GM10248 (cell line): ENCODE data around the gene PSMB8.
"Not testable (repeated sequence)": the region's sequence is repeated elsewhere in the genome, so short reads cannot be mapped to it uniquely, and the experiment has no call there.

ENCODE experiments used
- CTCF ChIA-PET: fragments of 300-600 bp; sonication (Branson Sonifier 250); formaldehyde crosslinking; extraction: SDS; loops from one replicate; lab custom pipeline; 2021; ENCODE audit warnings: antibody characterized with exemption; lab: Yijun Ruan, JAX
- POLR2A ChIA-PET: fragments of 350-650 bp; sonication (Branson Sonifier 250); formaldehyde crosslinking; extraction: SDS; loops from one replicate; lab custom pipeline; 2020; ENCODE audit warnings: antibody characterized with exemption; lab: Yijun Ruan, JAX
- DNase-seq: peaks from one replicate; pipeline ENCODE4 v3.0.0; 2012; ENCODE audit errors: extremely low spot score
- TF ChIP-seq, protein P1 (sequence below): IDR thresholded peaks from 2 replicates; pipeline ENCODE4 v1.5.1; 2012; ENCODE audit warnings: mild to moderate bottlenecking, low read depth; ENCODE audit errors: extremely low read depth, missing control alignments, control extremely low read depth

The PSMB8 gene

DNA sequence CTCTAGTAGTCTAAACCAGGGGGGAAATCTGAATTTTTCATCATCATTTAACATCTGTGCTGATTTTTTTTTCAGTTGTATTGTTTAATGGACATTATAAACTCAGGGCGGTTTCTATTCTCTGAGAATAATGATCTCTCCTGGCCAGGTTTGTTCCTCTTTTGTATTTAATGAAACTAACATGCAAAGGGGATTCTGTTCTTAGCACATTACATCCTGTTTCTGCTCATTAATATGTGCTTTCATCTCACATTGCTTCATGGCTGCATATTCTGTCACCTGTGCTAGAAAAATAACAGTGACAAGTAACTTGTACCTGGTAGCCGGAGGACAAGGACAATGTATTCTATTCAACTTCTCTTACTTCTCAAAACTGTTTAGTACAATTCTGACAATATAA is 27.9 kb downstream of the PSMB8 start:
- CTCF ChIA-PET, result no interaction called here
- TF ChIP-seq, protein P1, sequence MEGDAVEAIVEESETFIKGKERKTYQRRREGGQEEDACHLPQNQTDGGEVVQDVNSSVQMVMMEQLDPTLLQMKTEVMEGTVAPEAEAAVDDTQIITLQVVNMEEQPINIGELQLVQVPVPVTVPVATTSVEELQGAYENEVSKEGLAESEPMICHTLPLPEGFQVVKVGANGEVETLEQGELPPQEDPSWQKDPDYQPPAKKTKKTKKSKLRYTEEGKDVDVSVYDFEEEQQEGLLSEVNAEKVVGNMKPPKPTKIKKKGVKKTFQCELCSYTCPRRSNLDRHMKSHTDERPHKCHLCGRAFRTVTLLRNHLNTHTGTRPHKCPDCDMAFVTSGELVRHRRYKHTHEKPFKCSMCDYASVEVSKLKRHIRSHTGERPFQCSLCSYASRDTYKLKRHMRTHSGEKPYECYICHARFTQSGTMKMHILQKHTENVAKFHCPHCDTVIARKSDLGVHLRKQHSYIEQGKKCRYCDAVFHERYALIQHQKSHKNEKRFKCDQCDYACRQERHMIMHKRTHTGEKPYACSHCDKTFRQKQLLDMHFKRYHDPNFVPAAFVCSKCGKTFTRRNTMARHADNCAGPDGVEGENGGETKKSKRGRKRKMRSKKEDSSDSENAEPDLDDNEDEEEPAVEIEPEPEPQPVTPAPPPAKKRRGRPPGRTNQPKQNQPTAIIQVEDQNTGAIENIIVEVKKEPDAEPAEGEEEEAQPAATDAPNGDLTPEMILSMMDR, result no peak
- POLR2A ChIA-PET, result interaction anchor here (1.0 kb wide), 1 partner anchor 23 kb away, joined by 3 read pairs; the partner anchor contains the start of gene TAP2
- DNase-seq, result peak; percentile 64

DNA sequence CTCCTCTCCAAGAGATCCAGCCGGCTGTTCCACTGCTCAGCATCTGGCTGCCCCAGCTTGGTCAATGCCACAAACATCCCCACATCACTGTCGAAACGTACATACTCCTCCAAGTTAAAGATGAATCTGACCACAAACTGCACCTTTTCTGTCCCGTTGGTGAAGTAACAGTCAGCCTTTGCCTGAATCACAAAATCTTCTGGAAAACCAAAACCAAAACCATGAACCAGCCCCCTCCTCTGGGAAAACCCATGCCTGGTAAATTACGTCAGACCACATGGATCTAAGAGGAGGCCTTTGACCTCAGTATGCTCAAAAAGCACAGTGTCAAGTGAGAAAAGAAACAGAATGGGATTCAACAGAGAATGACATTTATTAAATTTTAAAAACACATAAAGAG is 28.7 kb downstream of the PSMB8 start:
- CTCF ChIA-PET, result interaction anchor here (2.4 to 3.6 kb wide), 3 partner anchors 11 to 30 kb away, joined by 5 to 25 read pairs (median 7); partner anchors contain the start of gene TAP2
- TF ChIP-seq, protein P1, result no peak

DNA sequence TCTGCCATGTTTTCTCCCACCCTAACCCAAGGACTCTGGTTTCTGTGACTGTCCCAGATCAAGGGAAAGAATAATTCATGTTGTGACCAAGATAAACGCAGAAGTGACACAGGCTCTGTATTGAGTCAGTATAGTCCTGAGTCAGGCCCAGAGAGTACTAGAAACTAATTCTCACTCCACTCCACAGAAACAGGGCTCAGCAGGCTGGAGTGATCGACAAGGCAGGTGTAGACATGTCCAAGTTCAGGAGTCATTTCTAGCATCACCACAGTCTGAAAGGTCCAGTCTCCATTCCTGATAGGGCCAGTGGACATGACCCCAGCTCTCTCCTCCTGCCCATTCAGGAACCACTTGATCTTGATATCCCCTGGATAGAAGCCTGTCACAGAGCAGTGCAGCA is 29.7 kb downstream of the PSMB8 start:
- ChIA-PET POLR2A (no interaction called here), CTCF (interaction anchor here (1.8 to 3.6 kb wide), 5 partner anchors 10 to 54 kb away, joined by 5 to 25 read pairs (median 7); partner anchors contain the start of gene TAP2)
- no peak for DNase-seq
- TF ChIP-seq, protein P1, result no peak

More for the DNA sequence above, 28.7 kb downstream of the PSMB8 start:
- POLR2A ChIA-PET, result interaction anchor here (1.0 kb wide), 1 partner anchor 23 kb away, joined by 3 read pairs; the partner anchor contains the start of gene TAP2
- DNase-seq, result no peak

DNA sequence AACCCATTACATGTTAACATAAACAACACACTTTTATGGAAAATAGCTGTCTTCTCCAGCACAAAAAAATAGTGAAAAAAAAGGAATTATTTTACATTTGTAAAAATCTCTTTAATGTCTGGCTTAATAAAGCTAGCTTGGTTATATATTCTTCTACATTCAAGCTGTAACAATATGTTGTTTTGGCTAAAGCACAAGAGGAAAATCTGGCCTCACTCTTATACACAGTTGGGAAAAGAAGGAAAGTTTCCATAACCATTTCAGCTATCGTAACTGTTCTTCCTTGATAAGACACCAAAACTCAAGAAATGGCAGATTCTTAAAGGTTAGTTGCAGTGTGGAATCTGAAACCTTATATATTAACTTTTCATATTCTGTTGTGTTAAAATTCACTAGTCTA is 34.7 kb downstream of the PSMB8 start:
- TF ChIP-seq, protein P1, result no peak
- ChIA-PET CTCF (interaction anchor here (1.0 to 2.4 kb wide), 6 partner anchors 10 to 392 kb away, joined by 3 to 8 read pairs (median 4); partner anchors contain the start of gene TAP2), POLR2A (no interaction called here)
- DNase-seq, result no peak

DNA sequence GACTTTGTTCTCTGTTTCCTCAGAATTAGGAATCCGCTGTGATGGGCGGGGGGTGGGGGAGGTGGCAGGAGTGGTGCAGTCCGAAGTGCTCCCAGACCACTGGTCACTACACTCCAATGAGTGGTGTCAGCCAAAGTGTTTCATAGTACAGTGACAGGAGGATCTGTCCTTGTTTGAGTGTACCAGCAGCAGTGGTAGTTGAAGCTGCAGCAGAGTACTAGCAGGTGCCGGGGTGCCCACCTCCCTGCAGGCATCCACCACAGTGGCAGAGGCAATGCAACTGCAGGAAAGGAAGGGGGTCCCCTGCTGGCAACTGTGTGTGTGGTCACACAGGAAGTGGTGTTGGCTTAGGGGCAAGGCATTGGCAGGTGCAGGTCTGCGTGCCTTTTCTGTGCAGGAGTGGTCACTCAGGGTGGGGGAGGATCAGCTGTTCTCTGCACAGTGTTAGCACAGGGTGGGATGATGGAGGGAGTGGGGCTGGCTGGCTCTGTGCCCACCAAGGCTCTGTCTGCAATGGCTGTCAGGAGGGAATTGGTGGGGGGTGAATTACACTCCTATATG is 36.7 kb downstream of the PSMB8 start:
- DNase-seq, result no peak
- CTCF ChIA-PET, result interaction anchor here (1.0 to 2.4 kb wide), 3 partner anchors 21 to 61 kb away, joined by 3 to 6 read pairs (median 6); partner anchors contain the start of gene TAP2
- TF ChIP-seq, protein P1, result no peak
- POLR2A ChIA-PET, result no interaction called here

DNA sequence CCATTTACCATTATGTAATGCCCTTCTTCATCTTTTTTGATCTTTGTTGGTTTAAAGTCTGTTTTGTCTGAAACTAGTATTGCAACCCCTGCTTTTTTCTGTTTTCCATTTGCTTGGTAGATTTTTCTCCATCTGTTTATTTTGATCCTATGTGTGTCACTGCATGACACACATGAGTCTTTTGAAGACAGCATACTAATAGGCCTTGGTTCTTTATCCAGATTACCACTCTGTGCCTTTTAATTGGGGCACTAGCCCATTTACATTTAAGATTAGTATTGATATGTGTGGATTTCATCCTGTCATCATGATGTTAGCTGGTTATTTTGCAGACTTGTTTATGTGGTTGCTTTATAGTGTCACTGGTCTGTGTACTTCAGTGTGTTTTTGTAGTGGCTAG is 38.4 kb downstream of the PSMB8 start:
- POLR2A ChIA-PET, DNase-seq: not testable (repeated sequence)
- CTCF ChIA-PET, result interaction anchor here (1.2 to 2.0 kb wide), 3 partner anchors 8 to 391 kb away, joined by 3 to 9 read pairs (median 5); no protein-coding TSS in a partner anchor

DNA sequence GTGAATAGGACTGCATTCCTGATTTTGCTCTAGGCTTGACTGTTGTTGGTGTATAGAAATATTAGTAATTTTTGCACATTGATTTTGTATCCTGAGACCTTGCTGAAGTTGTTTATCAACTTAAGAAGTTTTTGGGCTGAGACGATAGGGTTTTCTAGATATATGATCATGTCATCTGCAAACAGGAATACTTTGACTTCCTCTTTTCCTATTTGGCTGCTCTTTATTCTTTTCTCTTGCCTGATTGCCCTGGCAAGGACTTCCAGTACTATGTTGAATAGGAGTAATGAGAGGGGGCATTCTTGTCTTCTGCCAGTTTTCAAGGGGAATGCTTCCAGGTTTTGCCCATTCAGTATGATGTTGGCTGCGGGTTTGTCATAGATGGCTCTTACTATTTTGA is 40.4 kb downstream of the PSMB8 start:
- DNase-seq, result no peak
- TF ChIP-seq, protein P1, result no peak
- CTCF ChIA-PET, result interaction anchor here (1.0 to 1.1 kb wide), 3 partner anchors 10 to 390 kb away, joined by 3 to 5 read pairs (median 3); no protein-coding TSS in a partner anchor
- POLR2A ChIA-PET, result no interaction called here
